Tibial nerve (tissue), 4 donors: ENCODE data around the gene COQ4.

Source experiments
- CTCF ChIP-seq, 5 experiments: fragments of 200-600 bp in 3 of 5; fragments of 450-650 bp in 2 of 5; sonication (generic) in 3 of 5; IDR thresholded peaks; one replicate each; pipeline ENCODE4 v1.5.1; 2016 to 2019; ENCODE audit warnings: antibody characterized with exemption in 5 of 5, mild to moderate bottlenecking in 3 of 5, moderate library complexity in 2 of 5
- EP300 ChIP-seq, 2 donors: sonication (generic); formaldehyde crosslinking; IDR thresholded peaks; one replicate each; pipeline ENCODE4 v1.6.1; 2017; ENCODE audit warnings: antibody characterized with exemption in 2 of 2, mild to moderate bottlenecking in 1 of 2
- POLR2A ChIP-seq, 2 donors: fragments of 450-650 bp; IDR thresholded peaks; one replicate each; pipeline ENCODE4 v1.6.1; 2017; ENCODE audit warnings: antibody characterized with exemption in 2 of 2, mild to moderate bottlenecking in 2 of 2, moderate library complexity in 2 of 2

GRCh38 chr9:128293091-128293490 is 29.5 kb upstream of the COQ4 start:
- TF ChIP-seq CTCF (IDR thresholded peaks at IDR 0.05) = no peak
- TF ChIP-seq POLR2A (IDR thresholded peaks at IDR 0.05) = no peak
- TF ChIP-seq EP300 (IDR thresholded peaks at IDR 0.05) = no peak
